NT2/D1 (cell line): ENCODE results near the gene TCERG1L.

Experiments used
- SUZ12 ChIP-seq: IDR thresholded peaks from 2 replicates; pipeline ENCODE4 v1.6.1; 2011; ENCODE audit not compliant: insufficient read length, insufficient read depth; ENCODE audit errors: extremely low read depth
- ZNF274 ChIP-seq: IDR thresholded peaks from 2 replicates; pipeline ENCODE4 v1.6.1; 2011; ENCODE audit warnings: mild to moderate bottlenecking, low read depth, low read length

GRCh38 chr10:131089861-131090260 is 221.7 kb downstream of the TCERG1L start:
- TF ChIP-seq SUZ12 (no peak), ZNF274 (no peak)
